HG02943 (cell line): ENCODE results near the gene CRTC1.
"Not testable (repeated sequence)": the region's sequence is repeated elsewhere in the genome, so short reads cannot be mapped to it uniquely, and the experiment has no call there.

Source experiments
- ATAC-seq: cut with Tn5 transposase; IDR thresholded peaks from one replicate; pipeline ENCODE4 v1.9.1; 2021; ENCODE audit warnings: mild to moderate bottlenecking, low read depth, moderate library complexity; ENCODE audit not compliant: unreplicated experiment

The CRTC1 gene

DNA sequence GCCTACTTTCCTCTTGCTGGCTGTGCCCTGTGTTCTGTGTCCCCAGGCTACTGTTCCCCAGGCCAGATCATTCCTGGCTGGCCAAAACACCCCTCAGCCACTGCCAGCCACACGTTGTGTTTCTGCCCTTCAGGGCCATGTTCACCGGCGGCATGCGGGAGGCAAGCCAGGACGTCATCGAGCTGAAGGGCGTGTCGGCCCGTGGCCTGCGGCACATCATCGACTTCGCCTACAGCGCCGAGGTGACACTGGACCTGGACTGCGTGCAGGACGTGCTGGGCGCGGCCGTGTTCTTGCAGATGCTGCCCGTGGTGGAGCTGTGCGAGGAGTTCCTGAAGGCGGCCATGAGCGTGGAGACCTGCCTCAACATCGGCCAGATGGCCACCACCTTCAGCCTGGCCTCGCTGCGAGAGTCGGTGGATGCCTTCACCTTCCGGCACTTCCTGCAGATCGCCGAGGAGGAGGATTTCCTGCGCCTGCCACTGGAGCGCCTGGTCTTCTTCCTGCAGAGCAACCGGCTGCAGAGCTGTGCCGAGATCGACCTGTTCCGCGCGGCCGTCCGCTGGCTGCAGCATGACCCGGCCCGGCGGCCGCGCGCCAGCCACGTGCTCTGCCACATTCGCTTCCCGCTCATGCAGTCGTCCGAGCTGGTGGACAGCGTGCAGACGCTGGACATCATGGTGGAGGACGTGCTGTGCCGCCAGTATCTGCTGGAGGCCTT is 15.8 kb upstream of the CRTC1 start:
- ATAC-seq = no peak

DNA sequence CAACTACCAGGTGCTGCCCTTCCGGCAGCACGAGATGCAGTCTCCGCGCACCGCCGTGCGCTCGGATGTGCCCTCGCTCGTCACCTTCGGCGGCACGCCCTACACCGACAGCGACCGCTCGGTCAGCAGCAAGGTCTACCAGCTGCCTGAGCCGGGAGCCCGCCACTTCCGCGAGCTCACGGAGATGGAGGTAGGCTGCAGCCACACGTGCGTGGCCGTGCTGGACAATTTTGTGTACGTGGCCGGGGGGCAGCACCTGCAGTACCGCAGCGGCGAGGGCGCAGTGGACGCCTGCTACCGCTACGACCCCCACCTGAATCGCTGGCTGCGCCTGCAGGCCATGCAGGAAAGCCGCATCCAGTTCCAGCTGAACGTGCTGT is 15.2 kb upstream of the CRTC1 start:
- ATAC-seq = no peak

GRCh38 chr19:18668744-18669523 is 14.5 kb upstream of the CRTC1 start:
- ATAC-seq = no peak

- ATAC-seq = no peak
These were observed 14.0 kb upstream of the CRTC1 start for GRCh38 chr19:18669524-18669817.

GRCh38 chr19:18669883-18670282 is 13.6 kb upstream of the CRTC1 start:
- ATAC-seq = no peak

GRCh38 chr19:18670312-18670711 is 13.2 kb upstream of the CRTC1 start:
- ATAC-seq = no peak

DNA sequence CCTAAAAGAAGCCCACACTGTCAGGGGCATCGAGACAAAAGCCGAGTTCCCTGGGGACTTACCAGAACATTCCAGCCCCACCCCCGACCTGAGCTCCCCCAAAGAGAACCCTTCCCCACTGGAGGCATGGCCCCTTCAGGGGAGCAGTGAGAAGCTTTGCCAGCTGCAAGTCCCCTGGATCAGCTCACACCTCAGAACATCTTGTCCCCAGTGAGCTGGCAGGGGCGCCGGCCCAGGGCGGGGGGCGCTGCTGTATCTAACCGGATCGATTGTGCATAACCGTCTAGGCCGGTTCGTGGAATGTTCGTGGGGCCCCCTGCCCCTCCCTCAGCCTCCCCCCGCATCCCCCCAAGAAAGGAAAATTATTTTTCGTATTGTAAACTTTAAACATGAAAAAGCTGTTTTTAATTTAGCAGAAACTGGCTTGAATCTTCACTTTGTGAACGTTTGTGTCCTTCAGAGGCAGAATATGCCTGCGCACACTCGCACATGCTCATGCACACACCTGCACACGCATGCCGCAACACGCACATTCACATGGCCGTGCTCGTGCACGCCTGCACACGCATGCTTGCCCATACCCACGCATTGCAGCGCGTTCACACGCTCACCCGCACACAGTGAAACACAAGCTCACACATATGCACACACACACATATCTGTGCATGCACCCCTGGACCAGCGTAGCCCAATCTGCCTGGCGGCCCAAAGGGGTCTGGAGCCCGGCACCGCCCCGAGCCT is 12.0 kb upstream of the CRTC1 start:
- no peak for ATAC-seq

DNA sequence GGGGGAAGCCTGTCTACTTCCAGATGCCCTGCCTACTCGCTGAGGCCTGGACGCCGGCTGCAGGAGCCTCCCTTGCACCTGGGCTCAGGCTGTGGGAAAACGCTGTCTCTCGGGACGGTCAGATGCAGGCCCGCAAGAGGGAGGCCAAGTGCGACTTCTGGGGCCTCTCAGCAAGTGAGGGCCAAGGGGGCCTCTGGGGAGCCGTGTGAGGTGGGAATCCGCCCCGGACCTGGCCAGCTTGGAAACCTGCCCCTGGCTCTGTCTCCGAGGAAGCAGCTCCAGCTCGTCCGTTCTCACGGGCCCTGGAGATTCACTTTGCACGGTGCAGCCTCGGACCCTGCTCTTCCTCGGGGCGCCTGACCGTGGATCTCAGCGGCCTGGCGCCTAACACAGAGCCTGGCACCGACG is 11.4 kb upstream of the CRTC1 start:
- no peak for ATAC-seq

GRCh38 chr19:18672606-18673337 is 10.7 kb upstream of the CRTC1 start:
- ATAC-seq = no peak

DNA sequence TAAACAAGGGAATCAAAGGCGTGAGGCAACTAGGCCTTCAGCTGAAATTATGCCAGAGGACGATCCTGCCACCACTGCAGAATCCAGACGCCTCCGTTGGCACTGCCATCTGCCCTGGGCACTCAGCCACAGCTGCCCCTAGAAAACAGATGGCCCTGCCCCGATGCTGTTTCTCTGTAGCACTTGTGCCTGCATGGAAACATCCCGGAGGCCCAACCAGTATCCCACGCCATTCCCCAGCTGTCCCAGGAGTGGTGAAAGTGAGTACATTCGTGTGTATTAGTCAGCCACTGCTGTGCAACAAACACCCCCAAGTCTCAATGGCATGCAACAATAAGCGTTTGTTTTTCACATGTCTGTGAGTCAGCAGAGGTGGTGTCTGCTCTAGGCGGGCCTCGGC is 8.9 kb upstream of the CRTC1 start:
- no peak for ATAC-seq

DNA sequence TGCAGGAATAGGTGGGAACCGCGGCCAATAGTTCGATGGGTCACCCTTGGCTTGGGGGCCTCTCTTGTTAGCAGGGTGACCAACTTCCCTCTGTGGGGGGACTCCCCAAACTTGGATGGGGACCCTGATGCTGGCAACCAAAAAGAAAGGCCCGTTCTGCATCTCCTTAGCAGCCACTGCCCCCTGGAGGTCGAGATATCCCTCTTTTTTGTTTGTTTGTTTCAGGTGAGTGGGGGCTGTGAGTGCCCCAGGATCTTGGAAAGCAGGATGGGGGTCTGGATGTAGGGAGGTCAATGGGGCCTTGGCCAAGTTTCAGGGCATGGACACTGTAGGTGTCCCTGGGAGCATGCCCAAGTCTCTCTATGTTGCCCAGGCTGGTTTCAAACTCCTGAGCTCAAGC is 7.7 kb upstream of the CRTC1 start:
- no peak for ATAC-seq

DNA sequence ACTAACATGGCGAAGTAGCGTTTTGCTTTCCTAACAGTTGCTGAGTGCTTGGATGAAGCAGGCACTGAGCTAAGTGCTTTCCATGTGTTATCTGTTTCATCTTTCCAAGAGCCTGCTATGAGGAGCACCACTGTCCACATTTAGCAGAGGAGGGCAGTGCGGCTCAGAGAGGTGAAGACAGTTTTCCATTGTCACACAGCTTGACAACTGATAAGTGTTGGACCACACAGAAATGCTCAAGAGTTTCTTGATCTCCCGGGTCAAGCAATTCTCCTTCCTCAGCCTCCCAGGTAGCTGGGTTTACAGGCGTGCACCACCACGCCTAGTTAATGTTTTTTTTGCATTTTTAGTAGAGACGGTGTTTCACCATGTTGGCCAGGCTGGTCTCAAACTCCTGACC is 6.8 kb upstream of the CRTC1 start:
- no peak for ATAC-seq

GRCh38 chr19:18677156-18677555 is 6.3 kb upstream of the CRTC1 start:
- ATAC-seq = no peak

DNA sequence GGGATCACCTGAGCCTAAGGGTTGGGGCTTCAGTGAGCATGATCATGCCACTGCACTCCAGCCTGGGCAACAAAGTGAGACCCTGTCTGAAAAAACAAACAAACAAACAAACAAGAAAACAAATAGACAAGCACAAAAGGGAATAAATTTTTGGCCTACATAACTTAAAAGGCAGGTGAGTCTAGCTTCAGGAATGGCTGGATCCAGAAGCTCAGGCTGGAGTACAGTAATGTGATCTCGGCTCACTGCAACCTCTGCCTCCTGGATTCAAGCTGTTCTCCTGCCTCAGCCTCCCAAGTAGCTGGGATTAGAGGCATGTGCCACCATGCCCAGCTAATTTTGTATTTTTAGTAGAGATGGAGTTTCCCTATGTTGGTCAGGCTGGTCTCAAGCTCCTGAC is 3.3 kb upstream of the CRTC1 start:
- ATAC-seq = not testable (repeated sequence)

- ATAC-seq = no peak
These were observed 722 bp upstream of the CRTC1 start for GRCh38 chr19:18682807-18683108.

- no peak for ATAC-seq
These were observed 620 bp downstream of the CRTC1 start for GRCh38 chr19:18683958-18684641.

DNA sequence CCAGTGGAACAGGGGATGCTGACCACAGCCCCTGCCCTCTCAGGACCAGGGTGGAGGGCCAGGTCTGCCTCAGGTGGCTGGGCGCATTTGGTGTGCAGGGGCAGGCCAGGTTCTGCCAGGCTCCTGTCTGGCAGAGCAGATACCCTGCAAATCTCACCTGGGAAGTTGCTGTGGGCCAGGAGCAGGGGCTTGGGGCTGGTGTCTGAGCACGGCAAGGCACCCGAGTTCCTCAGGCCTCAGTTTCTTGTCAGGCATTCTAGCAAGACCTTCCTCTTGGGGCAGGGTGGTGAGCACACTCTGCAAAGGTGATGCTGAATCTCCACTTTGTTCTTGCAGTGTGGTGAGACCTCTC is 1.1 kb downstream of the CRTC1 start:
- no peak for ATAC-seq

- ATAC-seq = no peak
These were observed 2.2 kb downstream of the CRTC1 start for GRCh38 chr19:18685597-18686190.

GRCh38 chr19:18687740-18688465 is 4.4 kb downstream of the CRTC1 start:
- no peak for ATAC-seq

DNA sequence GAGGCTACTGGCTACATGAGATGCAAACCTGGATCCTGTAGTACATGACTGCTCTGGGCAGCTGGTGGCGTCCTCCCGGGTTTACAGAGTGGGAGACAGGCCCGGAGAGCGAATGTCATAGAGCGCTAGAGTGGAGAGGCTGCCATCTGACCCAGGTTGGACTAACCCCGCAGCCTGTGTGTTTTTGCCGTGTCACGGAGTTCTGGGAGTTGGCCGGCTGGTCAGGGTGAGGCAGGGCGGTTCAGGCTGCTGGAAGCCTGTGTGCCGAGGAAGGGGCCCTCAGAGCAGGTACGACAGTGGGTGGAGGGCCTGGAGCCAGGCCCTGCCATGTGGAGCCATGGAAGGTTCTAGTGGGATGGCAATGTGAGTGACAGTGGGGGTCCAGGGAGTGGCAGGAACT is 12.5 kb downstream of the CRTC1 start:
- no peak for ATAC-seq
